ENCODE data around the gene KCNT1. TPM values are rescaled to one million over a fixed set of nuclear protein-coding genes. Genes with fewer than 3 reads are reported as not detected.

Gene KCNT1
- polyA plus RNA-seq, 1 donor (not counting 4 experiments of a cell fraction or from before 2014, with no cell fraction given) = not detected

- H2AFZ ChIP-seq (ENCODE audit: control insufficient read depth, low read length) = no peak overlapping the region
- H3K9me3 ChIP-seq (ENCODE audit: control insufficient read depth, low read depth, low read length) = no peaks in the 10 kb centered on the region
- H3K4me1 ChIP-seq (ENCODE audit: control insufficient read depth, extremely low read depth, insufficient read depth, low read length) = no peaks in the 10 kb centered on the region
- H3K27ac ChIP-seq (ENCODE audit: control insufficient read depth, insufficient read depth, low read length) = no peak overlapping the region
- no peaks in the 10 kb centered on the region for H3K36me3 ChIP-seq (ENCODE audit: control insufficient read depth in 2 of 2, extremely low read depth in 1 of 2, insufficient read depth in 2 of 2, low read length in 2 of 2)
- H3K9ac ChIP-seq (ENCODE audit: control insufficient read depth, extremely low read depth, insufficient read depth, low read length) = no peak overlapping the region
- no peaks in the 10 kb centered on the region for H4K20me1 ChIP-seq (ENCODE audit: control insufficient read depth, extremely low read depth, insufficient read depth, low read length)
- DNase-seq (ENCODE audit: low read depth, low spot score) (no peak), FAIRE-seq (no peak)
- peaks cover 36% of the 10 kb centered on the region for H3K27me3 ChIP-seq (ENCODE audit: control insufficient read depth, extremely low read depth, insufficient read depth, low read length)
- no peaks in the 10 kb centered on the region for H3K9me1 ChIP-seq (ENCODE audit: control insufficient read depth, extremely low read depth, insufficient read depth, low read length)
- no peaks in the 10 kb centered on the region for H3K79me2 ChIP-seq (ENCODE audit: control insufficient read depth, insufficient read depth, low read length)
- dilution Hi-C loops (cut with MboI; ENCODE audit: extremely low pct_ligation_motif_present, low sequenced_read_pairs) = no loop called here
- H3K4me3 ChIP-seq (ENCODE audit: control insufficient read depth in 2 of 3, extremely low read depth in 1 of 3, insufficient read depth in 2 of 3, low read depth in 1 of 3, low read length in 3 of 3) = no peak overlapping the region
- H3K4me2 ChIP-seq (ENCODE audit: control insufficient read depth, extremely low read depth, insufficient read depth, low read depth, low read length) = no peak overlapping the region
- TF ChIP-seq EZH2 (IDR thresholded peaks at IDR 0.05; ENCODE audit: low read length) = no peak
- no peak for TF ChIP-seq CTCF (optimal IDR thresholded peaks at IDR 0.05 in 1 of 3, IDR thresholded peaks at IDR 0.05 in 1 of 3, conservative IDR thresholded peaks at IDR 0.05 in 1 of 3; ENCODE audit: extremely low read depth in 1 of 3, insufficient read depth in 2 of 3, low read length in 3 of 3)
These were observed 10.8 kb downstream of the KCNT1 start for GRCh38 chr9:135712613-135713295.

- Histone ChIP-seq H3K79me2 (ENCODE audit: control insufficient read depth, insufficient read depth, low read length) (no peaks in the 10 kb centered on the region), H3K4me3 (ENCODE audit: control insufficient read depth in 2 of 3, extremely low read depth in 1 of 3, insufficient read depth in 2 of 3, low read depth in 1 of 3, low read length in 3 of 3) (no peak overlapping the region), H3K4me1 (ENCODE audit: control insufficient read depth, extremely low read depth, insufficient read depth, low read length) (no peaks in the 10 kb centered on the region), H2AFZ (ENCODE audit: control insufficient read depth, low read length) (no peak overlapping the region), H3K9ac (ENCODE audit: control insufficient read depth, extremely low read depth, insufficient read depth, low read length) (no peak overlapping the region), H3K27me3 (ENCODE audit: control insufficient read depth, extremely low read depth, insufficient read depth, low read length) (peaks cover 36% of the 10 kb centered on the region), H3K9me1 (ENCODE audit: control insufficient read depth, extremely low read depth, insufficient read depth, low read length) (no peaks in the 10 kb centered on the region), H3K36me3 (ENCODE audit: control insufficient read depth in 2 of 2, extremely low read depth in 1 of 2, insufficient read depth in 2 of 2, low read length in 2 of 2) (no peaks in the 10 kb centered on the region), H3K27ac (ENCODE audit: control insufficient read depth, insufficient read depth, low read length) (no peak overlapping the region), H4K20me1 (ENCODE audit: control insufficient read depth, extremely low read depth, insufficient read depth, low read length) (no peaks in the 10 kb centered on the region), H3K4me2 (ENCODE audit: control insufficient read depth, extremely low read depth, insufficient read depth, low read depth, low read length) (no peak overlapping the region), H3K9me3 (ENCODE audit: control insufficient read depth, low read depth, low read length) (no peaks in the 10 kb centered on the region)
- TF ChIP-seq CTCF (optimal IDR thresholded peaks at IDR 0.05 in 1 of 3, IDR thresholded peaks at IDR 0.05 in 1 of 3, conservative IDR thresholded peaks at IDR 0.05 in 1 of 3; ENCODE audit: extremely low read depth in 1 of 3, insufficient read depth in 2 of 3, low read length in 3 of 3) = no peak
- TF ChIP-seq EZH2 (IDR thresholded peaks at IDR 0.05; ENCODE audit: low read length) = no peak
- FAIRE-seq (no peak), DNase-seq (ENCODE audit: low read depth, low spot score) (no peak)
- dilution Hi-C loops (cut with MboI; ENCODE audit: extremely low pct_ligation_motif_present, low sequenced_read_pairs) = no loop called here
These were observed 12.5 kb downstream of the KCNT1 start for GRCh38 chr9:135714242-135715055.

Data from keratinocyte (primary cell).